Measurements from ENCODE around the gene SMAD1. TPM values are rescaled to one million over a fixed set of nuclear protein-coding genes. Genes with fewer than 3 reads are reported as not detected.

SMAD1 gene
- total RNA-seq, 2 donors from 2014 or later, result 25.1 to 28.3 TPM

DNA sequence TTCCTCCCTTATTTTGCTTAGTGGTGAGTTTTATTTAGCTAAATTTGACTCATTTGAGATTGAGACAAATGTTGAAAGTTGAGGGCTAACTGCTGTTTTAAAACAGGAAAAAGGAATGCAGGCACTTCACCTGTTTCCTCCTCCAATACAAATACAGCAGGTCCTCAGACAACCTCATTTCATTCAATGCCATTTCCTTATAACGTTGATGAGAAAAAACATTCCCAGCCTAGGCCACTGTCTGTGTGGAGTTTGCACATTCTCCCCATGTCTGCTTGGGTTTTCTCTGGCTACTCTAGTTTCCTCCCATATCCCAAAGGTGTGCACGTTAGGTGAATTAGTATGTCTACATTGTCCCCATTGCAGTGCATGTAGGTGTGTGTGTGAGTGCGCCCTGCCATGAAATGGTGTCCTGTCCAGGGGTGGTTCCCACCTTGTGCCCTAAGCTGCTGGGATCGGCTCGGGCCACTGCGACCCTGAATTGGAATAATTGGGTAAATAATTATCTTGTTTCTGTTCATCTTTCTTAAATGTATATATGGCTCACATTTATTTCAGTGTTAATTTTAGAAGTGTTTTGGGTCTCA is 21.9 kb downstream of the SMAD1 start:
- no peaks in the 10 kb centered on the region for H3K4me1 ChIP-seq (ENCODE audit: control insufficient read depth, insufficient read depth, low read length)
- H3K27ac Mint-ChIP-seq, result no peak overlapping the region
- H3K9ac ChIP-seq (ENCODE audit: extremely low read depth, low read length, poor library complexity, severe bottlenecking), result no peak overlapping the region
- no peak overlapping the region for H3K27ac ChIP-seq (ENCODE audit: low read depth, low read length)
- H3K4me3 ChIP-seq (ENCODE audit: low read length), result no peak overlapping the region
- DNase-seq, result no peak
- no peak overlapping the region for H3K4me3 Mint-ChIP-seq
- 57 to 96% methylated on average over 1 to 6 of the region's 6 CpGs for WGBS, 2 experiments (ENCODE audit: insufficient coverage in 1 of 2, insufficient read length in 1 of 2)
- H3K9me3 Mint-ChIP-seq, result no peaks in the 10 kb centered on the region
- TF ChIP-seq, protein P1, sequence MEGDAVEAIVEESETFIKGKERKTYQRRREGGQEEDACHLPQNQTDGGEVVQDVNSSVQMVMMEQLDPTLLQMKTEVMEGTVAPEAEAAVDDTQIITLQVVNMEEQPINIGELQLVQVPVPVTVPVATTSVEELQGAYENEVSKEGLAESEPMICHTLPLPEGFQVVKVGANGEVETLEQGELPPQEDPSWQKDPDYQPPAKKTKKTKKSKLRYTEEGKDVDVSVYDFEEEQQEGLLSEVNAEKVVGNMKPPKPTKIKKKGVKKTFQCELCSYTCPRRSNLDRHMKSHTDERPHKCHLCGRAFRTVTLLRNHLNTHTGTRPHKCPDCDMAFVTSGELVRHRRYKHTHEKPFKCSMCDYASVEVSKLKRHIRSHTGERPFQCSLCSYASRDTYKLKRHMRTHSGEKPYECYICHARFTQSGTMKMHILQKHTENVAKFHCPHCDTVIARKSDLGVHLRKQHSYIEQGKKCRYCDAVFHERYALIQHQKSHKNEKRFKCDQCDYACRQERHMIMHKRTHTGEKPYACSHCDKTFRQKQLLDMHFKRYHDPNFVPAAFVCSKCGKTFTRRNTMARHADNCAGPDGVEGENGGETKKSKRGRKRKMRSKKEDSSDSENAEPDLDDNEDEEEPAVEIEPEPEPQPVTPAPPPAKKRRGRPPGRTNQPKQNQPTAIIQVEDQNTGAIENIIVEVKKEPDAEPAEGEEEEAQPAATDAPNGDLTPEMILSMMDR (conservative IDR thresholded peaks at IDR 0.05), result no peak
- peaks cover 34% of the 10 kb centered on the region for H3K4me1 Mint-ChIP-seq
- peaks cover 4% of the 10 kb centered on the region for H3K36me3 Mint-ChIP-seq (ENCODE audit: low read depth)
- no peaks in the 10 kb centered on the region for H3K27me3 ChIP-seq (ENCODE audit: control insufficient read depth, insufficient read depth, low read length, poor library complexity, severe bottlenecking)
- no peaks in the 10 kb centered on the region for H3K9me3 ChIP-seq (ENCODE audit: control insufficient read depth, low read length)
- H3K27me3 Mint-ChIP-seq (ENCODE audit: insufficient read depth), result no peaks in the 10 kb centered on the region
- H3K36me3 ChIP-seq (ENCODE audit: control insufficient read depth, insufficient read depth, low read length), result no peaks in the 10 kb centered on the region

- Mint-ChIP-seq H3K27ac (no peak overlapping the region), H3K4me3 (no peak overlapping the region), H3K4me1 (peaks cover 39% of the 10 kb centered on the region), H3K36me3 (ENCODE audit: low read depth) (peaks cover 3% of the 10 kb centered on the region), H3K27me3 (ENCODE audit: insufficient read depth) (no peaks in the 10 kb centered on the region), H3K9me3 (no peaks in the 10 kb centered on the region)
- Histone ChIP-seq H3K4me1 (ENCODE audit: control insufficient read depth, insufficient read depth, low read length) (no peaks in the 10 kb centered on the region), H3K27ac (ENCODE audit: low read depth, low read length) (no peak overlapping the region), H3K36me3 (ENCODE audit: control insufficient read depth, insufficient read depth, low read length) (no peaks in the 10 kb centered on the region), H3K27me3 (ENCODE audit: control insufficient read depth, insufficient read depth, low read length, poor library complexity, severe bottlenecking) (no peaks in the 10 kb centered on the region), H3K4me3 (ENCODE audit: low read length) (no peak overlapping the region), H3K9ac (ENCODE audit: extremely low read depth, low read length, poor library complexity, severe bottlenecking) (no peak overlapping the region), H3K9me3 (ENCODE audit: control insufficient read depth, low read length) (peaks cover 4% of the 10 kb centered on the region)
- WGBS, 2 experiments (ENCODE audit: insufficient coverage in 1 of 2, insufficient read length in 1 of 2), result 99 to 100% methylated on average over 1 to 3 of the region's 3 CpGs
- TF ChIP-seq, protein P1 (conservative IDR thresholded peaks at IDR 0.05), result no peak
- no peak for DNase-seq
Observed at GRCh38 chr4:145505995-145506394, 24.3 kb downstream of the SMAD1 start.

GRCh38 chr4:145507636-145508035 is 26.0 kb downstream of the SMAD1 start:
- Histone ChIP-seq H3K36me3 (ENCODE audit: control insufficient read depth, insufficient read depth, low read length) (no peaks in the 10 kb centered on the region), H3K9ac (ENCODE audit: extremely low read depth, low read length, poor library complexity, severe bottlenecking) (no peak overlapping the region), H3K9me3 (ENCODE audit: control insufficient read depth, low read length) (peaks cover 20% of the 10 kb centered on the region), H3K27me3 (ENCODE audit: control insufficient read depth, insufficient read depth, low read length, poor library complexity, severe bottlenecking) (no peaks in the 10 kb centered on the region), H3K4me1 (ENCODE audit: control insufficient read depth, insufficient read depth, low read length) (no peaks in the 10 kb centered on the region), H3K27ac (ENCODE audit: low read depth, low read length) (no peak overlapping the region), H3K4me3 (ENCODE audit: low read length) (no peak overlapping the region)
- H3K27me3 Mint-ChIP-seq (ENCODE audit: insufficient read depth), result no peaks in the 10 kb centered on the region
- no peak for DNase-seq
- H3K9me3 Mint-ChIP-seq, result peaks cover 12% of the 10 kb centered on the region
- H3K4me3 Mint-ChIP-seq, result no peak overlapping the region
- WGBS, 2 experiments (ENCODE audit: insufficient coverage in 1 of 2, insufficient read length in 1 of 2), result 75 to 85% methylated on average over 1 of the region's 1 CpG
- H3K27ac Mint-ChIP-seq, result peak overlapping the region; percentile 69
- peaks cover 32% of the 10 kb centered on the region for H3K4me1 Mint-ChIP-seq
- TF ChIP-seq, protein P1 (conservative IDR thresholded peaks at IDR 0.05), result no peak
- H3K36me3 Mint-ChIP-seq (ENCODE audit: low read depth), result peaks cover 14% of the 10 kb centered on the region
